Measurements from ENCODE around the gene SH3RF1. TPM values are rescaled to one million over a fixed set of nuclear protein-coding genes. Genes with fewer than 3 reads are reported as not detected.
A peak's percentile ranks its signal among the peaks of the same experiment; 100 is the strongest.

Gene SH3RF1
- total RNA-seq, 1 experiment from 2014 or later = 15.3 TPM

DNA sequence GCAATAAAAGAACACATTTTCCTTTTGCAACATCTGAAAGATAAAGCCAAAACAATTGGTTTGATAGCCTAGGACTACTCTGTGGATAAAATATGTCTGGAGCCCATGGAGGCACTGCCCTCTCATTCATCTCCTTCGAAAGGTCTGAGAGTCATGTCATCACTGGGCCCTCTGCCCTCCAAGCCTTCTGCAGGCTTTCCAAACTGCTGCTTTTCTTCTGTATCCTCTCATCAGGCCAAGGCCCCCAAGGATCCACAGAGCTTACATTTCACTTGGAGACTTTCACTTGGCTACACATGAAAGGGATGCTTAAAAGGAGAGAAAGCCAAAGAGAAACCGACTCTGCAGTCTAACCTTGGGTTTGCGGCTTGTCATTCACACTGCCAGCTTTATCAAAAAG, 109.9 kb downstream of the SH3RF1 start:
- H3K27ac ChIP-seq (ENCODE audit: insufficient read length, low read depth, low read length) = no peak overlapping the region

More for the DNA sequence above, 109.9 kb downstream of the SH3RF1 start:
- Histone ChIP-seq H3K79me1 (ENCODE audit: insufficient read depth, low read depth, low read length, poor library complexity, severe bottlenecking) (no peaks in the 10 kb centered on the region), H2BK15ac (ENCODE audit: low read depth, low read length) (no peak overlapping the region), H3K56ac (ENCODE audit: insufficient read length, low read depth, low read length) (no peak overlapping the region), H3K4me2 (ENCODE audit: insufficient read depth, insufficient read length, low read length) (no peak overlapping the region), H3K9ac (ENCODE audit: extremely low read depth, insufficient read length, low read length) (no peak overlapping the region), H3K23me2 (ENCODE audit: insufficient read length, low read depth, low read length, poor library complexity, severe bottlenecking) (no peaks in the 10 kb centered on the region), H4K20me1 (ENCODE audit: control insufficient read depth, insufficient read depth, insufficient read length) (no peaks in the 10 kb centered on the region), H3T11ph (ENCODE audit: low read length) (no peak overlapping the region), H3K79me2 (ENCODE audit: insufficient read depth, low read length) (0 out of 2 replicates have a peak, but pooled peaks cover 1% of the 10 kb centered on the region), H3K23ac (ENCODE audit: insufficient read length, low read depth, low read length) (no peak overlapping the region), H4K91ac (ENCODE audit: insufficient read length, low read depth, low read length) (no peak overlapping the region), H2BK5ac (ENCODE audit: insufficient read length, low read length) (no peak overlapping the region), H3K14ac (ENCODE audit: insufficient read depth, low read length) (no peak overlapping the region), H3K18ac (ENCODE audit: insufficient read length, low read depth, low read length) (no peak overlapping the region), H4K8ac (replicated peaks; ENCODE audit: insufficient read length, low read depth, low read length) (no peak overlapping the region), H2AFZ (ENCODE audit: low read length) (no peak overlapping the region), H4K5ac (ENCODE audit: insufficient read length, low read depth, low read length) (no peak overlapping the region), H2BK12ac (ENCODE audit: insufficient read length, low read depth, low read length) (no peak overlapping the region), H3K4ac (ENCODE audit: low read depth, low read length) (no peak overlapping the region), H2AK5ac (ENCODE audit: insufficient read length, low read length) (no peak overlapping the region), H2BK120ac (ENCODE audit: low read depth, low read length, poor library complexity, severe bottlenecking) (no peak overlapping the region), H3K27me3 (ENCODE audit: insufficient read depth, low read length) (no peaks in the 10 kb centered on the region), H3K9me3 (ENCODE audit: control insufficient read depth, low read depth, low read length) (no peaks in the 10 kb centered on the region), H2BK20ac (ENCODE audit: low read depth, low read length, poor library complexity, severe bottlenecking) (no peak overlapping the region), H3K4me1 (ENCODE audit: insufficient read depth, low read length) (peaks cover 5% of the 10 kb centered on the region; the same call in 1 of the 2 replicates)
- TF ChIP-seq, protein P1, sequence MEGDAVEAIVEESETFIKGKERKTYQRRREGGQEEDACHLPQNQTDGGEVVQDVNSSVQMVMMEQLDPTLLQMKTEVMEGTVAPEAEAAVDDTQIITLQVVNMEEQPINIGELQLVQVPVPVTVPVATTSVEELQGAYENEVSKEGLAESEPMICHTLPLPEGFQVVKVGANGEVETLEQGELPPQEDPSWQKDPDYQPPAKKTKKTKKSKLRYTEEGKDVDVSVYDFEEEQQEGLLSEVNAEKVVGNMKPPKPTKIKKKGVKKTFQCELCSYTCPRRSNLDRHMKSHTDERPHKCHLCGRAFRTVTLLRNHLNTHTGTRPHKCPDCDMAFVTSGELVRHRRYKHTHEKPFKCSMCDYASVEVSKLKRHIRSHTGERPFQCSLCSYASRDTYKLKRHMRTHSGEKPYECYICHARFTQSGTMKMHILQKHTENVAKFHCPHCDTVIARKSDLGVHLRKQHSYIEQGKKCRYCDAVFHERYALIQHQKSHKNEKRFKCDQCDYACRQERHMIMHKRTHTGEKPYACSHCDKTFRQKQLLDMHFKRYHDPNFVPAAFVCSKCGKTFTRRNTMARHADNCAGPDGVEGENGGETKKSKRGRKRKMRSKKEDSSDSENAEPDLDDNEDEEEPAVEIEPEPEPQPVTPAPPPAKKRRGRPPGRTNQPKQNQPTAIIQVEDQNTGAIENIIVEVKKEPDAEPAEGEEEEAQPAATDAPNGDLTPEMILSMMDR (conservative IDR thresholded peaks at IDR 0.05) = no peak
- no peak for DNase-seq
- H3K27me3 Mint-ChIP-seq (ENCODE audit: low read depth) = no peaks in the 10 kb centered on the region
- H3K36me3 Mint-ChIP-seq (ENCODE audit: insufficient read depth in 1 of 3, low read depth in 3 of 3) = peaks cover 0 to 6% (median 2%) of the 10 kb centered on the region in 3 experiments; a peak in 1 of 7 replicates
- no peak overlapping the region for H3K4me3 Mint-ChIP-seq
- H3K9me3 Mint-ChIP-seq = no peaks in the 10 kb centered on the region
- no CpG with 5 or more reads among the region's 3 CpGs for WGBS (ENCODE audit: extremely low coverage, insufficient read length, low lambda C conversion rate)
- peaks cover 2% of the 10 kb centered on the region in 2 experiments; a peak in 3 of 4 replicates for H3K4me1 Mint-ChIP-seq
- H3K27ac Mint-ChIP-seq = peak overlapping the region in 1 of 3 experiments; percentile 8; a peak in 1 of 7 replicates

Data from H9 (cell line).